H1 (cell line): ENCODE measurements around the gene ALLC. TPM values are rescaled to one million over a fixed set of nuclear protein-coding genes. Genes with fewer than 3 reads are reported as not detected.

ENCODE experiments used
- CTCF ChIA-PET: fragments of 300-600 bp; sonication (Branson Sonifier 250); formaldehyde crosslinking; loops from one replicate; lab custom pipeline; 2021; ENCODE audit not compliant: partially characterized antibody; lab: Charles Lee
- POLR2A ChIA-PET: fragments of 300-600 bp; sonication (Branson Sonifier 250); formaldehyde crosslinking; loops from one replicate; lab custom pipeline; 2021; ENCODE audit warnings: inconsistent platforms; ENCODE audit not compliant: partially characterized antibody; lab: Charles Lee
- DNase-seq, 2 experiments: peaks; one replicate each; pipeline versions ENCODE4 v3.0.0 to v3.0.0-alpha.2; 2010 to 2022; ENCODE audit warnings: low spot score in 2 of 2, low read depth in 1 of 2, mixed read lengths in 1 of 2
- FAIRE-seq: peaks from 2 replicates; lab custom pipeline; 2011; peaks lifted over from hg19 to GRCh38; lab: Jason Lieb, UNC
- H2AFZ ChIP-seq: 2 replicates; pipeline ENCODE4 v1.8.1; 2012; ENCODE audit warnings: low read length, inconsistent platforms
- H2AK5ac ChIP-seq: 2 replicates; pipeline ENCODE4 v1.6.1; 2013; ENCODE audit warnings: low read depth, low read length
- H2BK120ac ChIP-seq: replicated peaks from 2 replicates; pipeline ENCODE3; 2013; ENCODE audit warnings: low read depth, low read length, inconsistent platforms
- H2BK12ac ChIP-seq: 2 replicates; pipeline ENCODE4 v1.6.1; 2013; ENCODE audit warnings: low read depth, low read length
- H2BK15ac ChIP-seq: 2 replicates; pipeline ENCODE4 v1.6.1; 2013; ENCODE audit warnings: low read length
- H2BK20ac ChIP-seq: 2 replicates; pipeline ENCODE4 v1.6.1; 2013; ENCODE audit warnings: low read length
- H2BK5ac ChIP-seq: 2 replicates; pipeline ENCODE4 v1.6.1; 2013; ENCODE audit warnings: low read depth, low read length
- H3K14ac ChIP-seq: 2 replicates; pipeline ENCODE4 v1.6.1; 2013; ENCODE audit warnings: inconsistent platforms; ENCODE audit not compliant: insufficient read length
- H3K18ac ChIP-seq: 2 replicates; pipeline ENCODE4 v1.6.1; 2013; ENCODE audit warnings: low read length; ENCODE audit errors: extremely low read depth
- H3K23ac ChIP-seq: 2 replicates; pipeline ENCODE4 v1.6.1; 2013; ENCODE audit warnings: inconsistent platforms; ENCODE audit not compliant: insufficient read length
- H3K23me2 ChIP-seq: 2 replicates; pipeline ENCODE4 v1.6.1; 2013; ENCODE audit warnings: low read depth, low read length
- H3K27ac ChIP-seq: 2 replicates; pipeline ENCODE4 v1.6.1; 2011; ENCODE audit warnings: low read depth, low read length, inconsistent platforms
- H3K27me3 ChIP-seq, 4 experiments: replicated peaks in 1 of 4; 1 replicate in 1 of 4; 2 replicates in 3 of 4; pipeline versions ENCODE4 v1.6.1 to v1.8.1; 2011 to 2013; ENCODE audit warnings: low read length in 3 of 4, mild to moderate bottlenecking in 3 of 4, inconsistent platforms in 2 of 4, mixed read lengths in 2 of 4, moderate library complexity in 1 of 4; ENCODE audit not compliant: control insufficient read depth in 3 of 4, insufficient read depth in 3 of 4; ENCODE audit errors: extremely low read depth in 1 of 4
- H3K36me3 ChIP-seq, 4 experiments: 2 replicates each; pipeline versions ENCODE4 v1.6.1 to v1.8.1; 2011 to 2013; ENCODE audit warnings: mild to moderate bottlenecking in 4 of 4, low read length in 3 of 4, moderate library complexity in 2 of 4, control low read depth in 1 of 4, inconsistent platforms in 1 of 4; ENCODE audit not compliant: insufficient read depth in 4 of 4, control insufficient read depth in 2 of 4
- H3K4ac ChIP-seq: replicated peaks from 2 replicates; pipeline ENCODE3; 2013; ENCODE audit warnings: low read length, low read depth, mixed read lengths, inconsistent platforms; ENCODE audit not compliant: insufficient read length
- H3K4me1 ChIP-seq, 4 experiments: replicated peaks in 1 of 4; 1 replicate in 1 of 4; 2 replicates in 3 of 4; pipeline versions ENCODE4 v1.6.1 to v1.8.1; 2011 to 2013; ENCODE audit warnings: low read length in 3 of 4, inconsistent platforms in 2 of 4, mixed read lengths in 1 of 4; ENCODE audit not compliant: insufficient read depth in 4 of 4, control insufficient read depth in 3 of 4
- H3K4me2 ChIP-seq, 2 experiments: 2 replicates each; pipeline versions ENCODE4 v1.6.1 to v1.8.1; 2011 to 2013; ENCODE audit warnings: low read depth in 2 of 2, low read length in 2 of 2, control low read depth in 1 of 2, inconsistent platforms in 1 of 2, mild to moderate bottlenecking in 1 of 2; ENCODE audit not compliant: insufficient read depth in 1 of 2
- H3K4me3 ChIP-seq, 4 experiments: fragments of 200-600, 300-600 bp in 1 of 4; sonication (generic), shearing (Covaris generic), sonication (Bioruptor Twin) in 1 of 4; 2 replicates each; pipeline versions ENCODE4 v1.5.1 to v1.8.1; 2011 to 2016; ENCODE audit warnings: low read length in 4 of 4, low read depth in 3 of 4, control low read depth in 2 of 4, inconsistent platforms in 2 of 4, mild to moderate bottlenecking in 2 of 4, mixed read lengths in 1 of 4, moderate library complexity in 1 of 4; ENCODE audit not compliant: insufficient read depth in 2 of 4; ENCODE audit errors: extremely low read depth in 1 of 4
- H3K56ac ChIP-seq: replicated peaks from 2 replicates; pipeline ENCODE3; 2013; ENCODE audit warnings: low read depth, mild to moderate bottlenecking, mixed read lengths, low read length, inconsistent platforms; ENCODE audit not compliant: insufficient read length
- H3K79me1 ChIP-seq: 2 replicates; pipeline ENCODE4 v1.6.1; 2013; ENCODE audit warnings: low read depth, low read length, control low read depth
- H3K79me2 ChIP-seq, 2 experiments: 2 replicates each; pipeline versions ENCODE4 v1.6.1 to v1.8.1; 2012 to 2013; ENCODE audit warnings: low read length in 2 of 2, mild to moderate bottlenecking in 2 of 2, inconsistent platforms in 1 of 2; ENCODE audit not compliant: insufficient read depth in 2 of 2, control insufficient read depth in 1 of 2
- H3K9ac ChIP-seq, 4 experiments: replicated peaks in 1 of 4; 1 replicate in 1 of 4; 2 replicates in 3 of 4; pipeline versions ENCODE4 v1.6.1 to v1.8.1; 2011 to 2013; ENCODE audit warnings: low read depth in 3 of 4, low read length in 3 of 4, control low read depth in 2 of 4, mild to moderate bottlenecking in 2 of 4, moderate library complexity in 2 of 4, inconsistent platforms in 1 of 4; ENCODE audit errors: extremely low read depth in 1 of 4
- H3K9me3 ChIP-seq, 2 experiments: 2 replicates each; pipeline versions ENCODE4 v1.6.1 to v1.8.1; 2012 to 2013; ENCODE audit warnings: mild to moderate bottlenecking in 2 of 2, moderate library complexity in 2 of 2, control low read depth in 1 of 2, inconsistent platforms in 1 of 2, low read depth in 1 of 2, low read length in 1 of 2, mixed read lengths in 1 of 2; ENCODE audit not compliant: insufficient read depth in 2 of 2
- H4K20me1 ChIP-seq, 2 experiments: replicated peaks in 1 of 2; 2 replicates each; pipeline versions ENCODE3 to v1.8.1; 2011 to 2013; ENCODE audit warnings: inconsistent platforms in 2 of 2, low read length in 2 of 2, mild to moderate bottlenecking in 1 of 2; ENCODE audit not compliant: insufficient read depth in 2 of 2, control insufficient read depth in 1 of 2
- H4K5ac ChIP-seq: 2 replicates; pipeline ENCODE4 v1.6.1; 2013; ENCODE audit warnings: low read length, low read depth, mixed read lengths, inconsistent platforms; ENCODE audit not compliant: insufficient read length
- H4K8ac ChIP-seq: 2 replicates; pipeline ENCODE4 v1.8.0; 2013; ENCODE audit warnings: mild to moderate bottlenecking, moderate library complexity, low read length, inconsistent platforms; ENCODE audit not compliant: insufficient read depth; ENCODE audit errors: extremely low read depth
- H4K91ac ChIP-seq: replicated peaks from 2 replicates; pipeline ENCODE3; 2013; ENCODE audit warnings: low read length, mixed read lengths, inconsistent platforms; ENCODE audit not compliant: insufficient read length
- ASH2L ChIP-seq: fragments of 200-600, 300-600 bp; sonication (generic); IDR thresholded peaks from one replicate; pipeline ENCODE4 v1.7.1; 2017; ENCODE audit warnings: low read length
- CREB1 ChIP-seq: IDR thresholded peaks from 2 replicates; pipeline ENCODE4 v1.6.1; 2012; ENCODE audit warnings: inconsistent platforms
- CTBP2 ChIP-seq: IDR thresholded peaks from 2 replicates; pipeline ENCODE4 v1.7.0; 2011; ENCODE audit warnings: borderline replicate concordance, mild to moderate bottlenecking, moderate library complexity, mixed read lengths, low read length; ENCODE audit not compliant: insufficient read depth, insufficient read length
- EZH2 ChIP-seq: fragments of 200-600 bp; sonication (generic); IDR thresholded peaks from 2 replicates; pipeline ENCODE4 v1.7.1; 2012; ENCODE audit warnings: low read depth, mild to moderate bottlenecking, moderate library complexity, low read length, inconsistent platforms; ENCODE audit not compliant: severe bottlenecking
- GABPA ChIP-seq: IDR thresholded peaks from 2 replicates; pipeline ENCODE4 v1.6.1; 2011; ENCODE audit warnings: mild to moderate bottlenecking, low read length, moderate library complexity, borderline replicate concordance; ENCODE audit not compliant: insufficient read depth
- GTF2F1 ChIP-seq: IDR thresholded peaks from 2 replicates; pipeline ENCODE4 v1.6.1; 2012; ENCODE audit warnings: low read depth, low read length, improper control_type of control experiment, borderline replicate concordance
- KDM4A ChIP-seq: IDR thresholded peaks from one replicate; pipeline ENCODE4 v1.7.1; 2012; ENCODE audit warnings: low read depth, mild to moderate bottlenecking, moderate library complexity, low read length, inconsistent platforms; ENCODE audit not compliant: severe bottlenecking
- POLR2A ChIP-seq, 2 experiments: IDR thresholded peaks; 1 replicate in 1 of 2; 2 replicates in 1 of 2; pipeline ENCODE4 v1.6.1; 2011; ENCODE audit warnings: low read depth in 2 of 2, low read length in 2 of 2, mild to moderate bottlenecking in 2 of 2; ENCODE audit errors: control extremely low read depth in 1 of 2
- RAD21 ChIP-seq, 2 experiments: IDR thresholded peaks in 1 of 2; conservative IDR thresholded peaks in 1 of 2; 2 replicates each; pipeline ENCODE4 v1.6.1; 2011; ENCODE audit warnings: low read depth in 2 of 2, low read length in 2 of 2, improper control_type of control experiment in 1 of 2, inconsistent platforms in 1 of 2, mild to moderate bottlenecking in 1 of 2, moderate library complexity in 1 of 2
- RFX5 ChIP-seq: IDR thresholded peaks from 2 replicates; pipeline ENCODE4 v1.6.1; 2011; ENCODE audit warnings: low read depth, low read length, improper control_type of control experiment, borderline replicate concordance
- RXRA ChIP-seq: IDR thresholded peaks from 2 replicates; pipeline ENCODE4 v1.6.1; 2011; ENCODE audit warnings: low read depth, mild to moderate bottlenecking, low read length, moderate library complexity; ENCODE audit not compliant: insufficient read depth
- SRF ChIP-seq: IDR thresholded peaks from 2 replicates; pipeline ENCODE4 v1.6.1; 2011; ENCODE audit warnings: mild to moderate bottlenecking, low read depth, low read length, moderate library complexity
- TAF1 ChIP-seq: IDR thresholded peaks from 2 replicates; pipeline ENCODE4 v1.6.1; 2011; ENCODE audit warnings: mild to moderate bottlenecking, low read depth, low read length
- YY1 ChIP-seq: IDR thresholded peaks from 2 replicates; pipeline ENCODE4 v1.6.1; 2011; ENCODE audit warnings: low read depth, mild to moderate bottlenecking, low read length
- WGBS, 2 experiments: shearing (Covaris generic) in 1 of 2; methylation state at CpG; one replicate each; pipeline versions ENCODE4 v1.1.6 to v1.1.7; 2013 to 2015; ENCODE audit warnings: low lambda C conversion rate in 2 of 2, mixed read lengths in 2 of 2, inconsistent platforms in 1 of 2, low coverage in 1 of 2, missing lambda C conversion rate in 1 of 2; ENCODE audit not compliant: insufficient replicate concordance in 2 of 2, insufficient coverage in 1 of 2, insufficient read length in 1 of 2; ENCODE audit errors: extremely low coverage in 1 of 2, missing lambda C conversion rate in 1 of 2; 5-methylcytosine and 5-hydroxymethylcytosine counted together
- polyA plus RNA-seq, 7 experiments: library from polyadenylated mRNA; depleted of rRNA in 3 of 7; stranded (reverse) in 5 of 7; unstranded in 2 of 7; fragments of >200 nt in 5 of 7; fragments of 200-250 nt in 2 of 7; gene quantifications; 1 replicate in 5 of 7; 2 replicates in 1 of 7; 4 replicates in 1 of 7; pipeline versions ENCODE4 v1.2.1 to v1.2.3, GENCODE V29; 2011 to 2013; ENCODE audit warnings: missing spikeins in 2 of 7, mixed read lengths in 2 of 7
- total RNA-seq: library from RNA; stranded (reverse); fragmentation: NEBNext Ultra II Directional; extraction: Animal tissue kit (Norgen Biotek cat#: 25700); gene quantifications from 2 replicates; pipeline ENCODE4 v1.2.1, GENCODE V29; 2021
- TF ChIP-seq, protein P1 (sequence below): IDR thresholded peaks from 2 replicates; pipeline ENCODE4 v1.6.1; 2012; ENCODE audit warnings: inconsistent platforms

Gene ALLC
- total and polyA plus RNA-seq, 2 of the 8 experiments (the other 6 are each of a cell fraction or from before 2014, with no cell fraction given) = not detected

DNA sequence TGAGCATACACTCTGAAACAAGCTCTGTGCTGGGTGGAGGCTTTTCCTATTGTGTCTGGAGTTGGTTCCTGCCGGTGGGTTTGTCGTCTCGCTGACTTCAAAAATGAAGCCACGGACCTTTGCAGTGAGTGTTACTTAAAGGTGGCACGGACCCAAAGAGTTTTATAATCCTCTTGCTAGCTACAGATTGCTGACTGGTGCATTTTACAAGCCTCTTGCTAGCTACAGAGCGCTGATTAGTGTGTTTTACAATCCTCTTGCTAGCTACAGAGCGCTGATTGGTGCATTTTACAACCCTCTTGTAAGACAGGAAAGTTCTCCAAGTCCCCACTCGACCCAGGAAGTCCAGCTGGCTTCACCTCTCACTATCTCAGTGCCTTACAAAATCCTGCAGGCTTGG is 60.7 kb downstream of the ALLC start:
- Histone ChIP-seq H3K27me3 (no peaks in the 10 kb centered on the region), H3K56ac (no peak overlapping the region), H2BK20ac (no peak overlapping the region), H2BK15ac (no peak overlapping the region), H3K79me2 (no peaks in the 10 kb centered on the region), H3K4me2 (no peak overlapping the region), H3K4me1 (no peaks in the 10 kb centered on the region), H2AK5ac (no peak overlapping the region), H3K4ac (no peak overlapping the region), H4K20me1 (no peaks in the 10 kb centered on the region), H2BK5ac (no peak overlapping the region), H3K36me3 (no peaks in the 10 kb centered on the region), H4K8ac (no peak overlapping the region), H3K79me1 (no peaks in the 10 kb centered on the region), H3K9ac (no peak overlapping the region), H2AFZ (no peak overlapping the region), H3K4me3 (no peak overlapping the region), H4K91ac (no peak overlapping the region), H3K9me3 (no peaks in the 10 kb centered on the region), H3K27ac (no peak overlapping the region), H2BK120ac (no peak overlapping the region), H3K18ac (no peak overlapping the region), H3K23me2 (no peaks in the 10 kb centered on the region), H3K14ac (no peak overlapping the region), H4K5ac (no peak overlapping the region), H2BK12ac (no peak overlapping the region), H3K23ac (no peak overlapping the region)
- POLR2A ChIA-PET = interaction anchor here (0.6 kb wide), 1 partner anchor 565 kb away, joined by 3 read pairs; no protein-coding TSS in a partner anchor
- CTCF ChIA-PET = interaction anchor here (0.6 to 3.2 kb wide), 3 partner anchors 10 to 619 kb away, joined by 3 to 27 read pairs (median 4); no protein-coding TSS in a partner anchor
- WGBS, 2 experiments = 86% methylated on average over 8 of the region's 8 CpGs; no CpG with 5 or more reads in 1 of the 2 experiments
- DNase-seq (no peak), FAIRE-seq (no peak)
- TF ChIP-seq, protein P1, sequence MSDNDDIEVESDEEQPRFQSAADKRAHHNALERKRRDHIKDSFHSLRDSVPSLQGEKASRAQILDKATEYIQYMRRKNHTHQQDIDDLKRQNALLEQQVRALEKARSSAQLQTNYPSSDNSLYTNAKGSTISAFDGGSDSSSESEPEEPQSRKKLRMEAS = no peak
- no peak for TF ChIP-seq KDM4A
- no peak for TF ChIP-seq SRF
- TF ChIP-seq ASH2L = no peak
- no peak for TF ChIP-seq CREB1
- no peak for TF ChIP-seq TAF1
- no peak for TF ChIP-seq EZH2
- no peak for TF ChIP-seq RFX5
- no peak for TF ChIP-seq RXRA
- TF ChIP-seq CTBP2 = no peak
- TF ChIP-seq POLR2A (IDR thresholded peaks at IDR 0.05; ENCODE audit: control extremely low read depth in 1 of 2, low read depth in 2 of 2, low read length in 2 of 2) = no peak
- TF ChIP-seq YY1 = no peak
- TF ChIP-seq GABPA = no peak
- no peak for TF ChIP-seq GTF2F1
- no peak for TF ChIP-seq RAD21 (IDR thresholded peaks at IDR 0.05 in 1 of 2, conservative IDR thresholded peaks at IDR 0.05 in 1 of 2; ENCODE audit: low read depth in 2 of 2, low read length in 2 of 2)
